ENCODE data around the gene KCTD19. TPM values are rescaled to one million over a fixed set of nuclear protein-coding genes. Genes with fewer than 3 reads are reported as not detected.

KCTD19 gene
- total and polyA plus RNA-seq, 10 donors, result 0.16 to 0.73 (median 0.41) TPM; not detected in 2

DNA sequence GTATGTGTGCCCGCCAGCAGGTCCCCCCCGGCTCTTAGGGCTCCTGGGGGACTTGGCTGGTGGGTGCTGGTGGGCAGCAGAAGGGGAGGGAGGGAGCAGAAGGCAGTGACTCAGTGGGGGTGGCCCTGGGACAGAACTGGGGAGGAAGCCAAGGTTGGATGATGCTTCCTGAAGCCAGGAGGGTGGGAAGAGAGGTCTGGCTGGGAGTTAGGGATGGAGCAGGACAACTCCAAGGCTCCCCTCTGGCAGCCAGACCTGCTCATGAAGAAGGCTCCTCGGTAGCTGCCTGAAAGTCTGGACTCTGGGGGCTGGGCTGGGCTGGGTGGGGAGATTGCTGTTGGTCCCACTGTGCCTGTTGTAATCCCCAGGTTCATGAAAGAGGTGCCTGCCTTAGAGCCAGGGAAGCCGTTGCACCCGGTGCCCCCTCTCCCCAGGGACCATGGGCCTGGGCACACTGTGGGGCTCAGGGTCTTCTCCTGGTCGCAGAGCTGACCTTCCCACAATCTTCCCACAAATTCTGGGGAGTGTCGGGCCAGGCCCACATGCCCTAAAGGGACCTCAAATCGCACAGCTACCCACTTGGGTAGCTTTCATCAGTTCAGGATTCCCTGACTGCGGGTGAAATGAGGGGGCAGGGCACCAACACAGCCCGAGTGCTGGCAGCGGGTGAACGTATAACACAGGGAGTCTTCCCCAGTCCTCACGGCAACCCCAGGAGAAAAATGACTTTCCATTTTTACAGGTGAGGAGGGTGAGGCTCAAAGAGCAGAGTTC lies 48.4 kb downstream of the KCTD19 start:
- H3K27me3 ChIP-seq (replicated peaks in 1 of 7), result no peaks in the 10 kb centered on the region
- peak; percentile 54 for DNase-seq
- H3K4me3 ChIP-seq, result peak overlapping the region; percentile 51 to 83 (median 66)
- 57 to 83% (median 68%) methylated on average over 7 to 13 of the region's 13 CpGs for WGBS, 5 donors
- peaks cover 0 to 25% (median 0%) of the 10 kb centered on the region in 6 donors for H3K36me3 ChIP-seq
- TF ChIP-seq, protein P1, sequence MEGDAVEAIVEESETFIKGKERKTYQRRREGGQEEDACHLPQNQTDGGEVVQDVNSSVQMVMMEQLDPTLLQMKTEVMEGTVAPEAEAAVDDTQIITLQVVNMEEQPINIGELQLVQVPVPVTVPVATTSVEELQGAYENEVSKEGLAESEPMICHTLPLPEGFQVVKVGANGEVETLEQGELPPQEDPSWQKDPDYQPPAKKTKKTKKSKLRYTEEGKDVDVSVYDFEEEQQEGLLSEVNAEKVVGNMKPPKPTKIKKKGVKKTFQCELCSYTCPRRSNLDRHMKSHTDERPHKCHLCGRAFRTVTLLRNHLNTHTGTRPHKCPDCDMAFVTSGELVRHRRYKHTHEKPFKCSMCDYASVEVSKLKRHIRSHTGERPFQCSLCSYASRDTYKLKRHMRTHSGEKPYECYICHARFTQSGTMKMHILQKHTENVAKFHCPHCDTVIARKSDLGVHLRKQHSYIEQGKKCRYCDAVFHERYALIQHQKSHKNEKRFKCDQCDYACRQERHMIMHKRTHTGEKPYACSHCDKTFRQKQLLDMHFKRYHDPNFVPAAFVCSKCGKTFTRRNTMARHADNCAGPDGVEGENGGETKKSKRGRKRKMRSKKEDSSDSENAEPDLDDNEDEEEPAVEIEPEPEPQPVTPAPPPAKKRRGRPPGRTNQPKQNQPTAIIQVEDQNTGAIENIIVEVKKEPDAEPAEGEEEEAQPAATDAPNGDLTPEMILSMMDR (IDR thresholded peaks at IDR 0.05 in 8 of 11, conservative IDR thresholded peaks at IDR 0.05 in 3 of 11), result no peak
- no peak for TF ChIP-seq POLR2AphosphoS5 (IDR thresholded peaks at IDR 0.05)
- TF ChIP-seq POLR2A (IDR thresholded peaks at IDR 0.05), result no peak
- H3K9me3 ChIP-seq, result no peaks in the 10 kb centered on the region
- peak overlapping the region in 7 of 8 donors; percentile 48 to 80 (median 68) for H3K27ac ChIP-seq
- intact Hi-C loops (cut with DNase I; ENCODE audit: low total_unique reads), result no loop called here
- H3K4me1 ChIP-seq, result peaks cover 11 to 33% (median 25%) of the 10 kb centered on the region in 6 donors

DNA sequence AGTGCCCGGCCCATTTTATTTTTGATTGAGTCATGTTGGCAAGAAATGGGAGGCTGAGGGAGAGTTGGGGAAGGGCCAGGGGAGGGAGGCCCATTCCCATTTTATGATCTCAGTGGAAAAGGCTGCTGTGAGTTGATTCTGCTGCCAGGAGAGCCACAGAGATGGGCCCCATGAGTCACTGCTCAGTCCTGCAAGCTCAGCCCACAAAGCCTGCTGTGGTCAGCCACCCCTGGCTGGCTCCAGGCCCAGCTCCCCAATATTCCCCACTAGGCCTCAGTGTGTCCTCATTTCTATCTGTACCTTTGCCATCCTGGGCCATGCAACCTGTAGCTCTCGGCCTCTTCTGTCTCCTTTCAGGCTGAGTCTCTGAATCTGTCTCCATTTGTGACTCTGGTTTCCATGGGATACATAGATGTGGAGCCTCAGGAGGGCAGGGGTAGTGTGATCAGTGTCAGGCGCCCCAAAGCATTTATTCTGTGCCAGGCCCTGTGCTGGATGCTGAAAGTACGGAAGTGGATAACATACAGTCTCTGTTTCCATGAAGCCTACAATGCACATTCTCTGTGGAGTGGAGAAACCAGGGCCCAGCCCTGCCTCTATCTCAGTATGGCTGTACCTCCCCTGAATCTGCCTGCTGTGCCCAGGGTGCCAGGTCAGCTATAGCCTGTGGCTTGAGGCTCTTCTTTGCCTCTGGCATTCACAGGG lies 49.1 kb downstream of the KCTD19 start:
- intact Hi-C loops (cut with DNase I; ENCODE audit: low total_unique reads), result no loop called here
- WGBS, 5 donors, result 91 to 95% (median 93%) methylated on average over 4 of the region's 4 CpGs
- no peak for DNase-seq

DNA sequence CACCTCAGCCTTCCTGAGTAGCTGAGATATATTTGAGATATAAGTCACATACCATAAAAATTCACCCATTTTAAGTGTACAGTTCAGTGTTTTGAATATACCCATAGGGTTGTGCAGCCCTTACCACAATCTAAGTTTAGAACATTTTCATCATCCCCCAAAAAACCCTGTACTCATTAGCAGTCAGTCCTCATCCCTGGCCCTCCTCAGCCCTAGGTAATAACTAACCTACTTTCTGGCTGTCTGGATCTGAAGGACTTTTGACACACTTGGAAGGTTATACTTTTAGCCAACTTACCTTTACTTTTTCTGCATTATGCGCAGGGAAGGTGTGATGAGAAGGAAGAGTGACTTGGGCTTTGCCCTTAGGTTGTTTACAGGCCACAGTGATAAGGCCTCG lies 51.2 kb downstream of the KCTD19 start:
- Histone ChIP-seq H3K4me1 (peaks cover 11 to 32% (median 25%) of the 10 kb centered on the region in 6 donors), H3K27ac (no peak overlapping the region), H3K9me3 (no peaks in the 10 kb centered on the region), H3K36me3 (peaks cover 0 to 46% (median 0%) of the 10 kb centered on the region in 6 donors), H3K27me3 (replicated peaks in 1 of 7) (no peaks in the 10 kb centered on the region), H3K4me3 (no peak overlapping the region)
- DNase-seq, result no peak
- intact Hi-C loops (cut with DNase I; ENCODE audit: low total_unique reads), result no loop called here
- 91 to 97% (median 95%) methylated on average over 2 of the region's 2 CpGs for WGBS, 5 donors
- TF ChIP-seq POLR2A (IDR thresholded peaks at IDR 0.05) (no peak), POLR2AphosphoS5 (IDR thresholded peaks at IDR 0.05) (no peak)
- TF ChIP-seq, protein P1 (IDR thresholded peaks at IDR 0.05 in 8 of 11, conservative IDR thresholded peaks at IDR 0.05 in 3 of 11), result no peak

More for the DNA sequence above, 49.1 kb downstream of the KCTD19 start:
- no peaks in the 10 kb centered on the region for H3K9me3 ChIP-seq
- peaks cover 11 to 33% (median 25%) of the 10 kb centered on the region in 6 donors for H3K4me1 ChIP-seq
- H3K27ac ChIP-seq, result peak overlapping the region in 6 of 8 donors; percentile 39 to 80 (median 70)
- TF ChIP-seq POLR2AphosphoS5 (IDR thresholded peaks at IDR 0.05) (no peak), POLR2A (IDR thresholded peaks at IDR 0.05) (no peak)
- TF ChIP-seq, protein P1 (IDR thresholded peaks at IDR 0.05 in 8 of 11, conservative IDR thresholded peaks at IDR 0.05 in 3 of 11), result no peak
- H3K36me3 ChIP-seq, result peaks cover 0 to 29% (median 0%) of the 10 kb centered on the region in 6 donors
- H3K4me3 ChIP-seq, result peak overlapping the region in 1 of 8 donors; percentile 83
- H3K27me3 ChIP-seq (replicated peaks in 1 of 7), result no peaks in the 10 kb centered on the region

DNA sequence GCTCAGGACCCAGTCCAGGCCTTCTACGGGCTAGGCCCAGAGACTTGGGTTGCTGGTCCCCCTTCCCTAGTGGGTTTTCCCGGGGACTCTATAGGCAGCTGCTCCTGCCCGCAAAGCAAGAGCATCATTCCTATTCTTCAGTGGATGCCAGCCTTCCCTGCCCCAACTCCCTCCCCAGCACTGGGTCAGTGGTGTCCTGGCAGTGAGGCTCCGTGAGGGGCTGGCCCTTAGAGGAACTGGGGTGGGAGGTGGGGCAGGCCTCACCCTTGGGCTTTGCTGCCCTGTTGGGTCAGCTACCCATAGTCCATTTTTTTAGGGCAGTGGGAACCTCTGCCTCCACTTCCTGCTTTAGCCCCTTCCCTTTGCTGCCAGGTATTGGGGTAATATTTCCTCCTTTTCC lies 55.1 kb downstream of the KCTD19 start:
- Histone ChIP-seq H3K27ac (peak overlapping the region in 1 of 8 donors; percentile 27), H3K36me3 (peaks cover 0 to 34% (median 0%) of the 10 kb centered on the region in 6 donors), H3K4me3 (no peak overlapping the region), H3K9me3 (no peaks in the 10 kb centered on the region), H3K27me3 (replicated peaks in 1 of 7) (no peaks in the 10 kb centered on the region), H3K4me1 (peaks cover 0 to 21% (median 5%) of the 10 kb centered on the region in 6 donors)
- TF ChIP-seq, protein P1 (IDR thresholded peaks at IDR 0.05 in 8 of 11, conservative IDR thresholded peaks at IDR 0.05 in 3 of 11), result no peak
- TF ChIP-seq POLR2AphosphoS5 (IDR thresholded peaks at IDR 0.05) (no peak), POLR2A (IDR thresholded peaks at IDR 0.05) (no peak)
- intact Hi-C loops (cut with DNase I; ENCODE audit: low total_unique reads), result no loop called here
- peak; percentile 52 for DNase-seq
- WGBS, 5 donors, result 90 to 98% (median 94%) methylated on average over 4 of the region's 4 CpGs
